MM.1S (cell line): ENCODE results near the gene LGR4.
A peak's percentile ranks its signal among the peaks of the same experiment; 100 is the strongest.

Source experiments
- DNase-seq: peaks from one replicate; pipeline ENCODE4 v3.0.0-alpha.2; 2015
- H2AFZ ChIP-seq: fragments of 300-600 bp; sonication (generic); 2 replicates; pipeline ENCODE4 v1.6.0; 2016; ENCODE audit warnings: antibody characterized with exemption, low read length
- H3F3A ChIP-seq: fragments of 300-600 bp; sonication (generic); 2 replicates; pipeline ENCODE4 v1.6.1; 2016; ENCODE audit warnings: mild to moderate bottlenecking, antibody characterized with exemption, low read length, moderate library complexity, mixed read lengths; ENCODE audit not compliant: insufficient read depth
- H3K27ac ChIP-seq: fragments of 300-600 bp; sonication (generic); 2 replicates; pipeline ENCODE4 v1.5.1; 2016; ENCODE audit warnings: mild to moderate bottlenecking, low read length
- H3K27me3 ChIP-seq: fragments of 300-600 bp; sonication (generic); replicated peaks from 2 replicates; pipeline ENCODE4 v1.6.0; 2016; ENCODE audit warnings: low read length; ENCODE audit not compliant: insufficient read depth
- H3K36me3 ChIP-seq: fragments of 300-600 bp; sonication (generic); replicated peaks from 2 replicates; pipeline ENCODE4 v1.6.1; 2016; ENCODE audit warnings: mild to moderate bottlenecking, low read length, mixed read lengths; ENCODE audit not compliant: insufficient read depth
- H3K4me1 ChIP-seq: fragments of 300-600 bp; sonication (generic); 2 replicates; pipeline ENCODE4 v1.6.1; 2016; ENCODE audit warnings: low read length, mixed read lengths
- H3K4me2 ChIP-seq: fragments of 300-600 bp; sonication (generic); 2 replicates; pipeline ENCODE4 v1.6.0; 2016; ENCODE audit warnings: low read depth, low read length
- H3K4me3 ChIP-seq: fragments of 300-600 bp; sonication (generic); 2 replicates; pipeline ENCODE4 v1.5.1; 2016; ENCODE audit warnings: low read length, mixed read lengths
- H3K79me2 ChIP-seq: fragments of 300-600 bp; sonication (generic); 2 replicates; pipeline ENCODE4 v1.6.1; 2016; ENCODE audit warnings: mixed run types, low read length, mixed read lengths
- H3K9ac ChIP-seq: fragments of 300-600 bp; sonication (generic); 2 replicates; pipeline ENCODE4 v1.6.1; 2016; ENCODE audit warnings: low read length, mixed read lengths
- H3K9me2 ChIP-seq: fragments of 300-600 bp; sonication (generic); replicated peaks from 2 replicates; pipeline ENCODE4 v1.6.1; 2016; ENCODE audit warnings: mild to moderate bottlenecking, low read length, mixed read lengths; ENCODE audit not compliant: insufficient read depth
- H3K9me3 ChIP-seq: fragments of 300-600 bp; sonication (generic); replicated peaks from 2 replicates; pipeline ENCODE4 v1.6.1; 2016; ENCODE audit warnings: mild to moderate bottlenecking, low read length, mixed read lengths; ENCODE audit not compliant: insufficient read depth
- H4K20me1 ChIP-seq: fragments of 300-600 bp; sonication (generic); 2 replicates; pipeline ENCODE4 v1.6.1; 2016; ENCODE audit warnings: mild to moderate bottlenecking, low read length, moderate library complexity, mixed read lengths; ENCODE audit not compliant: insufficient read depth
- EZH2 ChIP-seq: fragments of 300-600 bp; sonication (generic); optimal IDR thresholded peaks from 2 replicates; pipeline ENCODE3; 2017; ENCODE audit warnings: low read depth, mild to moderate bottlenecking, antibody characterized with exemption, low read length, mixed read lengths
- EZH2phosphoT487 ChIP-seq: fragments of 300-600 bp; sonication (generic); IDR thresholded peaks from 2 replicates; pipeline ENCODE4 v1.6.1; 2018; ENCODE audit warnings: antibody characterized with exemption, low read length
- TF ChIP-seq, protein P1 (sequence below): fragments of 300-600 bp; sonication (generic); IDR thresholded peaks from 2 replicates; pipeline ENCODE4 v1.5.1; 2016; ENCODE audit warnings: antibody characterized with exemption, low read length, mixed read lengths

The LGR4 gene

GRCh38 chr11:27373856-27374602 is 98.6 kb downstream of the LGR4 start:
- DNase-seq: no peak
- Histone ChIP-seq H2AFZ (no peak overlapping the region), H3K4me2 (no peak overlapping the region), H3K9me2 (no peaks in the 10 kb centered on the region), H3K27ac (no peak overlapping the region), H3K9me3 (no peaks in the 10 kb centered on the region), H3K4me1 (0 out of 2 replicates have a peak, but pooled peaks cover 3% of the 10 kb centered on the region), H4K20me1 (no peaks in the 10 kb centered on the region), H3F3A (no peaks in the 10 kb centered on the region), H3K9ac (no peak overlapping the region), H3K36me3 (no peaks in the 10 kb centered on the region), H3K27me3 (no peaks in the 10 kb centered on the region), H3K4me3 (no peak overlapping the region), H3K79me2 (no peaks in the 10 kb centered on the region)
- no peak for TF ChIP-seq EZH2
- TF ChIP-seq EZH2phosphoT487: no peak
- TF ChIP-seq, protein P1, sequence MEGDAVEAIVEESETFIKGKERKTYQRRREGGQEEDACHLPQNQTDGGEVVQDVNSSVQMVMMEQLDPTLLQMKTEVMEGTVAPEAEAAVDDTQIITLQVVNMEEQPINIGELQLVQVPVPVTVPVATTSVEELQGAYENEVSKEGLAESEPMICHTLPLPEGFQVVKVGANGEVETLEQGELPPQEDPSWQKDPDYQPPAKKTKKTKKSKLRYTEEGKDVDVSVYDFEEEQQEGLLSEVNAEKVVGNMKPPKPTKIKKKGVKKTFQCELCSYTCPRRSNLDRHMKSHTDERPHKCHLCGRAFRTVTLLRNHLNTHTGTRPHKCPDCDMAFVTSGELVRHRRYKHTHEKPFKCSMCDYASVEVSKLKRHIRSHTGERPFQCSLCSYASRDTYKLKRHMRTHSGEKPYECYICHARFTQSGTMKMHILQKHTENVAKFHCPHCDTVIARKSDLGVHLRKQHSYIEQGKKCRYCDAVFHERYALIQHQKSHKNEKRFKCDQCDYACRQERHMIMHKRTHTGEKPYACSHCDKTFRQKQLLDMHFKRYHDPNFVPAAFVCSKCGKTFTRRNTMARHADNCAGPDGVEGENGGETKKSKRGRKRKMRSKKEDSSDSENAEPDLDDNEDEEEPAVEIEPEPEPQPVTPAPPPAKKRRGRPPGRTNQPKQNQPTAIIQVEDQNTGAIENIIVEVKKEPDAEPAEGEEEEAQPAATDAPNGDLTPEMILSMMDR: no peak

GRCh38 chr11:27373392-27373791 is 99.2 kb downstream of the LGR4 start:
- H3K4me2 ChIP-seq: no peak overlapping the region
- TF ChIP-seq, protein P1: no peak
- TF ChIP-seq EZH2phosphoT487: no peak
- TF ChIP-seq EZH2: no peak
- H3K4me3 ChIP-seq: no peak overlapping the region
- H4K20me1 ChIP-seq: no peaks in the 10 kb centered on the region
- H3K9me2 ChIP-seq: no peaks in the 10 kb centered on the region
- no peaks in the 10 kb centered on the region for H3K79me2 ChIP-seq
- H3K9me3 ChIP-seq: no peaks in the 10 kb centered on the region
- DNase-seq: peak; percentile 52
- no peaks in the 10 kb centered on the region for H3K27me3 ChIP-seq
- H3K4me1 ChIP-seq: 0 out of 2 replicates have a peak, but pooled peaks cover 3% of the 10 kb centered on the region
- H3K36me3 ChIP-seq: no peaks in the 10 kb centered on the region
- no peak overlapping the region for H3K9ac ChIP-seq
- H3F3A ChIP-seq: no peaks in the 10 kb centered on the region
- no peak overlapping the region for H2AFZ ChIP-seq
- no peak overlapping the region for H3K27ac ChIP-seq

- Histone ChIP-seq H4K20me1 (no peaks in the 10 kb centered on the region), H3K27me3 (no peaks in the 10 kb centered on the region), H2AFZ (no peak overlapping the region), H3K27ac (no peak overlapping the region), H3K9me2 (no peaks in the 10 kb centered on the region), H3K4me3 (no peak overlapping the region), H3K4me2 (no peak overlapping the region), H3K9me3 (no peaks in the 10 kb centered on the region), H3F3A (no peaks in the 10 kb centered on the region), H3K9ac (no peak overlapping the region), H3K79me2 (no peaks in the 10 kb centered on the region), H3K36me3 (no peaks in the 10 kb centered on the region), H3K4me1 (0 out of 2 replicates have a peak, but pooled peaks cover 3% of the 10 kb centered on the region)
- DNase-seq: no peak
- no peak for TF ChIP-seq EZH2phosphoT487
- TF ChIP-seq, protein P1: no peak
- TF ChIP-seq EZH2: no peak
Observed at GRCh38 chr11:27372164-27372563, 100.4 kb downstream of the LGR4 start.
